OCI-LY3 (cell line): ENCODE results near the gene AP2M1.
A peak's percentile ranks its signal among the peaks of the same experiment; 100 is the strongest.

Experiments used
- H2AFZ ChIP-seq: fragments of 200-600, 300-600 bp; shearing (Covaris generic); 2 replicates; pipeline ENCODE4 v1.6.0; 2014; ENCODE audit warnings: antibody characterized with exemption, low read depth, low read length
- H3K27ac ChIP-seq: fragments of 200-600, 300-600 bp; sonication (generic); 2 replicates; pipeline ENCODE4 v1.5.1; 2014; ENCODE audit warnings: mild to moderate bottlenecking, low read length, moderate library complexity, mixed read lengths
- H3K27me3 ChIP-seq: fragments of 200-600, 300-600 bp; sonication (generic); 2 replicates; pipeline ENCODE4 v1.6.1; 2014; ENCODE audit warnings: low read depth, low read length, mixed read lengths
- H3K36me3 ChIP-seq: fragments of 200-600, 300-600 bp; sonication (generic); replicated peaks from 2 replicates; pipeline ENCODE3; 2014; ENCODE audit warnings: low read depth, low read length, mixed read lengths
- H3K4me1 ChIP-seq: fragments of 300-600, 200-600 bp; sonication (generic); 2 replicates; pipeline ENCODE4 v1.6.1; 2014; ENCODE audit warnings: low read length, mixed read lengths
- H3K4me2 ChIP-seq: fragments of 200-600, 300-600 bp; sonication (generic); 2 replicates; pipeline ENCODE4 v1.6.1; 2014; ENCODE audit warnings: low read length, mixed read lengths
- H3K4me3 ChIP-seq: fragments of 300-600, 200-600 bp; sonication (generic); 2 replicates; pipeline ENCODE4 v1.5.1; 2014; ENCODE audit warnings: antibody characterized with exemption, mild to moderate bottlenecking, low read length, moderate library complexity
- H3K79me2 ChIP-seq: fragments of 300-600, 200-600 bp; shearing (Covaris generic); 2 replicates; pipeline ENCODE4 v1.6.1; 2014; ENCODE audit warnings: mild to moderate bottlenecking, low read length, mixed read lengths
- H3K9ac ChIP-seq: fragments of 300-600, 200-600 bp; shearing (Covaris generic); 2 replicates; pipeline ENCODE4 v1.6.0; 2014; ENCODE audit warnings: mild to moderate bottlenecking, low read length, moderate library complexity
- H3K9me3 ChIP-seq: fragments of 200-600, 300-600 bp; shearing (Covaris generic); 2 replicates; pipeline ENCODE4 v1.6.1; 2014; ENCODE audit warnings: low read length, mixed read lengths; ENCODE audit not compliant: insufficient read depth
- H4K20me1 ChIP-seq: fragments of 200-600, 300-600 bp; sonication (generic); 2 replicates; pipeline ENCODE4 v1.6.1; 2016; ENCODE audit warnings: low read length, mixed read lengths; ENCODE audit not compliant: insufficient read depth
- EZH2phosphoT487 ChIP-seq: fragments of 200-600 bp; shearing (Covaris generic); IDR thresholded peaks from 2 replicates; pipeline ENCODE4 v1.6.1; 2018; ENCODE audit warnings: antibody characterized with exemption, mixed run types, low read depth
- TF ChIP-seq, protein P1 (sequence below): fragments of 200-600, 300-600 bp; sonication (generic); IDR thresholded peaks from 2 replicates; pipeline ENCODE4 v1.5.1; 2014; ENCODE audit warnings: antibody characterized with exemption, low read length, low read depth

Gene AP2M1

GRCh38 chr3:184183679-184184078 lies 9.0 kb downstream of the AP2M1 start:
- no peak overlapping the region for H2AFZ ChIP-seq
- H3K4me2 ChIP-seq: no peak overlapping the region
- no peaks in the 10 kb centered on the region for H3K27me3 ChIP-seq
- TF ChIP-seq EZH2phosphoT487: no peak
- TF ChIP-seq, protein P1, sequence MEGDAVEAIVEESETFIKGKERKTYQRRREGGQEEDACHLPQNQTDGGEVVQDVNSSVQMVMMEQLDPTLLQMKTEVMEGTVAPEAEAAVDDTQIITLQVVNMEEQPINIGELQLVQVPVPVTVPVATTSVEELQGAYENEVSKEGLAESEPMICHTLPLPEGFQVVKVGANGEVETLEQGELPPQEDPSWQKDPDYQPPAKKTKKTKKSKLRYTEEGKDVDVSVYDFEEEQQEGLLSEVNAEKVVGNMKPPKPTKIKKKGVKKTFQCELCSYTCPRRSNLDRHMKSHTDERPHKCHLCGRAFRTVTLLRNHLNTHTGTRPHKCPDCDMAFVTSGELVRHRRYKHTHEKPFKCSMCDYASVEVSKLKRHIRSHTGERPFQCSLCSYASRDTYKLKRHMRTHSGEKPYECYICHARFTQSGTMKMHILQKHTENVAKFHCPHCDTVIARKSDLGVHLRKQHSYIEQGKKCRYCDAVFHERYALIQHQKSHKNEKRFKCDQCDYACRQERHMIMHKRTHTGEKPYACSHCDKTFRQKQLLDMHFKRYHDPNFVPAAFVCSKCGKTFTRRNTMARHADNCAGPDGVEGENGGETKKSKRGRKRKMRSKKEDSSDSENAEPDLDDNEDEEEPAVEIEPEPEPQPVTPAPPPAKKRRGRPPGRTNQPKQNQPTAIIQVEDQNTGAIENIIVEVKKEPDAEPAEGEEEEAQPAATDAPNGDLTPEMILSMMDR: no peak
- peaks cover 26% of the 10 kb centered on the region for H3K79me2 ChIP-seq
- peaks cover 9% of the 10 kb centered on the region for H4K20me1 ChIP-seq
- H3K36me3 ChIP-seq: peaks cover 44% of the 10 kb centered on the region
- H3K27ac ChIP-seq: no peak overlapping the region
- no peak overlapping the region for H3K9ac ChIP-seq
- no peaks in the 10 kb centered on the region for H3K9me3 ChIP-seq
- H3K4me1 ChIP-seq: peaks cover 16% of the 10 kb centered on the region
- H3K4me3 ChIP-seq: no peak overlapping the region

DNA sequence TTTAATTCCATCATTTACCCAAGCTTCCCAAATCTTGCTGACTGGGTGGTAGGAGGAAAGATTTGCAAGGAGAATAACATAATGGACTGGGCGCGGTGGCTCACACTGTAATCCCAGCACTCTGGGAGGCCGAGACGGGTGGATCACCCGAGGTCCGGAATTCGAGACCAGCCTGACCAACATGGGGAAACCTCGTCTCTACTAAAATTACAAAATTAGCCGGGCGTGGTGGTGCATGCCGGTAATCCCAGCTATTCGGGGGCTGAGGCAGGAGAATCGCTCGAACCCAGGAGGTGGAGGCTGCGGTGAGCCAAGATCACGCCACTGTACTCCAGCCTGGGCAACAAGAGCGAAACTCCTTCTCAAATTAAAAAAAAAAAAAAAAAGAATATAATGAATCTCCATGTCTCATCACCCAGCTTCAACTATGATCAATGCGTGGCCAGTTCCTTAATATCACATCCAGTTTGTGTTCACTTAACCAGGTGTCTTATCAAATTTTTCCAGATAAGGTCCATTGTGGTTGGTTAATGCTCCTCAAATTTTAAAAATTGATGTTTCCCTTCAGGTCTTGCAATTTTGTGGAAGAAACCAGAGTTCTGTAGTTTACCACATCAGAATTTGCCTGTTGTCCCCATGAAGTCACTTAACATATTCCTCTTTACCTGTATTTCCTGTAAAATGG lies 10.0 kb downstream of the AP2M1 start:
- Histone ChIP-seq H3K27ac (no peak overlapping the region; the same call in 1 of the 2 replicates), H3K79me2 (peaks cover 31% of the 10 kb centered on the region), H3K4me1 (peaks cover 16% of the 10 kb centered on the region), H3K9me3 (no peaks in the 10 kb centered on the region), H3K9ac (peak overlapping the region; percentile 77), H3K4me2 (peak overlapping the region; percentile 84), H3K27me3 (no peaks in the 10 kb centered on the region), H3K36me3 (peaks cover 46% of the 10 kb centered on the region), H2AFZ (0 out of 2 replicates have a peak overlapping the region, but pooled peaks have one; percentile 22), H4K20me1 (peaks cover 9% of the 10 kb centered on the region), H3K4me3 (peak overlapping the region; percentile 76)
- TF ChIP-seq, protein P1: no peak
- TF ChIP-seq EZH2phosphoT487: no peak

GRCh38 chr3:184185461-184186183 lies 11.0 kb downstream of the AP2M1 start:
- Histone ChIP-seq H3K36me3 (peaks cover 47% of the 10 kb centered on the region), H3K9me3 (no peaks in the 10 kb centered on the region), H3K9ac (peak overlapping the region; percentile 88), H3K27ac (peak overlapping the region; percentile 46), H2AFZ (0 out of 2 replicates have a peak overlapping the region, but pooled peaks have one; percentile 22), H3K4me1 (peaks cover 16% of the 10 kb centered on the region), H3K27me3 (no peaks in the 10 kb centered on the region), H3K4me2 (peak overlapping the region; percentile 84), H3K4me3 (peak overlapping the region; percentile 94), H3K79me2 (peaks cover 31% of the 10 kb centered on the region), H4K20me1 (peaks cover 9% of the 10 kb centered on the region)
- no peak for TF ChIP-seq EZH2phosphoT487
- TF ChIP-seq, protein P1: no peak
